GM10266 (cell line): Measurements from ENCODE around the gene TIAM2.

ENCODE experiments used
- DNase-seq: peaks from one replicate; pipeline ENCODE4 v3.0.0; 2012; ENCODE audit errors: extremely low spot score
- TF ChIP-seq, protein P1 (sequence below): IDR thresholded peaks from 2 replicates; pipeline ENCODE4 v1.5.1; 2012; ENCODE audit warnings: mild to moderate bottlenecking, low read depth; ENCODE audit not compliant: control insufficient read depth, insufficient read depth; ENCODE audit errors: missing control alignments

TIAM2 gene

DNA sequence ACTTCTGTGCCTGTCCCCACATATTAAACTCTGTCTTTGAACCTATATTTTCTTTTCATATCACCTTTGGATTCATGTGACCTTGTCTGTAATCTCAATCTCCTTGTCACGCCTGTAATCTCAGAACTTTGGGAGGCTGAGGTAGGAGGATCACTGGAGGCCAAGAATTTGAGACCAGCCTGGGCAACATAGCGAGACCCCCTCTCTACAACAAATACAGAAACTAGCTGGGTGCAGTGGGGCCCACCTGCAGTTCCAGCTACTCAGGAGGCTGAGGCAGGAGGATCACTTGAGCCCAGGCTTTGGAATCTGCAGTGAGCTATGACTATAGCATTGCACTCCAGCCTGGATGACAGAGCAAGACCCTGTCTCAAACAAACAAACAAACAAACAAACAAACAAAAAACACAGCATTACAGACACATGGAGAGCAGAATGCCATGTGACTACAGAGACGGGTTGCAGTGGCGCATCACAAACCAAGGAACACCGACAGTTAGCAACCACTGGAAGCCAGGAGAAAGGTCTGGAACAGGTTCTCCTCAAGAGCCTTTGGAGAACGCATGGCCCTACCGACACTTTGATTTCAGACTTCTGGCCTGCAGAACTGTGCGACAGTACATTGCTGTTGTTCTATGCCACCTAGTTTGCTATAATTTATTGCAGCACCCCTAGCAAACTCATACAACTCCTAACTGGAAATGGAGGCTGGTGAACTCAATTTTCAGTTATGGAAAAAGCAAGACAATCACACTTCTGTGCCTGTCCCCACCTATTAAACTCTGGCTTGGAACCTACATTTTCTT lies 14.6 kb upstream of the TIAM2 start:
- no peak for DNase-seq
- TF ChIP-seq, protein P1, sequence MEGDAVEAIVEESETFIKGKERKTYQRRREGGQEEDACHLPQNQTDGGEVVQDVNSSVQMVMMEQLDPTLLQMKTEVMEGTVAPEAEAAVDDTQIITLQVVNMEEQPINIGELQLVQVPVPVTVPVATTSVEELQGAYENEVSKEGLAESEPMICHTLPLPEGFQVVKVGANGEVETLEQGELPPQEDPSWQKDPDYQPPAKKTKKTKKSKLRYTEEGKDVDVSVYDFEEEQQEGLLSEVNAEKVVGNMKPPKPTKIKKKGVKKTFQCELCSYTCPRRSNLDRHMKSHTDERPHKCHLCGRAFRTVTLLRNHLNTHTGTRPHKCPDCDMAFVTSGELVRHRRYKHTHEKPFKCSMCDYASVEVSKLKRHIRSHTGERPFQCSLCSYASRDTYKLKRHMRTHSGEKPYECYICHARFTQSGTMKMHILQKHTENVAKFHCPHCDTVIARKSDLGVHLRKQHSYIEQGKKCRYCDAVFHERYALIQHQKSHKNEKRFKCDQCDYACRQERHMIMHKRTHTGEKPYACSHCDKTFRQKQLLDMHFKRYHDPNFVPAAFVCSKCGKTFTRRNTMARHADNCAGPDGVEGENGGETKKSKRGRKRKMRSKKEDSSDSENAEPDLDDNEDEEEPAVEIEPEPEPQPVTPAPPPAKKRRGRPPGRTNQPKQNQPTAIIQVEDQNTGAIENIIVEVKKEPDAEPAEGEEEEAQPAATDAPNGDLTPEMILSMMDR, result no peak

- peak; percentile 39 for DNase-seq
- TF ChIP-seq, protein P1, result no peak
These were observed 13.8 kb upstream of the TIAM2 start for GRCh38 chr6:154981079-154981870.

- TF ChIP-seq, protein P1, result no peak
- no peak for DNase-seq
These were observed 11.0 kb upstream of the TIAM2 start for GRCh38 chr6:154984146-154984545.

- TF ChIP-seq, protein P1, result no peak
- no peak for DNase-seq
These were observed 8.3 kb upstream of the TIAM2 start for GRCh38 chr6:154986787-154987235.

- TF ChIP-seq, protein P1, result no peak
- no peak for DNase-seq
These were observed 5.7 kb upstream of the TIAM2 start for GRCh38 chr6:154989448-154989847.

DNA sequence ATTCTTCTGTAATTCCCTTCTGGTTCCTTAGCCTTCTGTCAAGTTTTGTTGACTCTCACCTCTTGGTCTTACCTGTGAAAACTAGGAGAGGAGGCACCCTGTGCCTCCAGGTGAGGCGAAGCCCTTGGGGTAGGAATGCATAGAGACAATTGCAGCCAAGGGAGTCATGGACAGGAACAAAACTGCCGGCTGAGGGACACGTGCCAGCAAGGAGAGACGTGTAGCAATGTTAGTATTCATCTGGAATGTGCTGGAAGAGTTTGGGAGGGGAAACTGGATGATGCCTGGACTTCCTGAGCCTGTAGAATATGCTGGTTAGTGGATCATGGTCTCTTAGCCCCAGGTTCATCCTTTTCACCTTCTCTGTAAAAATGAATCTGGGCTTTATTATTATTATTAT lies 3.9 kb upstream of the TIAM2 start:
- TF ChIP-seq, protein P1, result no peak
- no peak for DNase-seq

DNA sequence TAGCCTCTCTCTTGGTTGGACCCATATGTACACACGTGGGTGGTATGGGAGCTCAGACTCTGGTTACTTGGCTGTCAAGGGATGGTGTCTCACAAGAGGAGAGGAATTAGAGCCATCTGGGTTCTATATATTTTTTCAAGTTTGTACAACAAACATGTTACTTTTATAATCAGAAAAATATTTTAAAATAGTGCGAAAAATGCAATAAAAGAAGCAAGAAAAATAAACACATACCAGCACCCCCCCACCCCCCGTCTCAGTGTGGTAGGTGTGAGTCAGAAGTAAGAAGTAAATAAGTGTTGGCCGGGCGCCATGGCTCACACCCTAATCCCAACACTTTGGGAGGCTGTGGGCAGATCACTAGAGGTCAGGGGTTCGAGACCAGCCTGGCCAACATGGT lies 2.1 kb upstream of the TIAM2 start:
- TF ChIP-seq, protein P1, result no peak
- DNase-seq, result no peak
